GM12891 (cell line): ENCODE measurements around the gene RNF40.

Experiments
- POLR2A ChIP-seq: IDR thresholded peaks from 2 replicates; pipeline ENCODE4 v1.6.1; 2011; ENCODE audit warnings: low read depth, low read length, control low read depth
- POLR2AphosphoS5 ChIP-seq: IDR thresholded peaks from 2 replicates; pipeline ENCODE4 v1.6.1; 2011; ENCODE audit warnings: low read depth, low read length, control low read depth
- SPI1 ChIP-seq: IDR thresholded peaks from 2 replicates; pipeline ENCODE4 v1.6.1; 2011; ENCODE audit warnings: low read depth, low read length, control low read depth

DNA sequence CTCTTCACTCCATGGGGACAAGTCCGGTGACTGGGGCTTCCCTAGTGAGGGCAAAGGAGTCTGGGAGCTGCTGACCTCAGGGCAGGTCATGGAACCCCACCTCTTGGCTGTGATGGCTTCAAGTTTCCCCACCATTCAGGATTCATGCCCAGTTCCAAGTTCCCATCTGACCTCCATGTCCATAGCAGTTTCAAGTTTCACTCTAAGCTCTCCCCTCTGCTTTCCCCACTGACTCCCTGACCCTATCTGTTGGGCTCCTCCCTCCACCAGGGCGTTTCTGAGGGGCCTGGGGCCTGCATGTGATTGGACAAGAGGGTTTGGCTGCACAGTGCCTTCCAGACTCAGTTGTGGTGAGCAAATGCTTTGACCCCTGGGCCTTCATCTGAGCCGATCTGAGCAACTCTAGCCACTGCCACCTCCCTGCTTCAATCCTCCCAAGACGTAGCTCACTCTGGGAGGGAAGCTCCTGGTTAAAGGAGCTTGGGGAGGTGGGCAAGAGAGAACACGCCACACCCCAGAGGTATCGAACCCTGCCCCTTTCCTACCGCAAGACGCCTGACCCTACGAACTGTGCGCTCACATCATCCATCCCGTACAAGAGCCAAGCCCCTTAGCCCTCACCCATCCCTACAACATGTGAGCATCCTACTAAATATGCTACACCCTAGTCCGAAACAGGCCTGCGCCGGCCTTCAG, 16.6 kb downstream of the RNF40 start:
- TF ChIP-seq POLR2AphosphoS5 = no peak
- no peak for TF ChIP-seq POLR2A
- TF ChIP-seq SPI1 = no peak
